ENCODE results near the gene PTCHD1.

- TF ChIP-seq ZNF274 (IDR thresholded peaks at IDR 0.05; ENCODE audit: low read depth, low read length) (no peak), YY1 (IDR thresholded peaks at IDR 0.05; ENCODE audit: insufficient read depth, insufficient read length) (no peak), SUZ12 (IDR thresholded peaks at IDR 0.05; ENCODE audit: extremely low read depth, insufficient read depth, insufficient read length) (no peak)
Measured at GRCh38 chrX:23334848-23335599, at the start of gene PTCHD1.
